Stomach (tissue), 4 donors: Measurements from ENCODE around the gene MIOX.

Source experiments
- POLR2A ChIP-seq, 4 donors: fragments of 450-650 bp; IDR thresholded peaks; one replicate each; pipeline ENCODE4 v1.6.1; 2016; ENCODE audit warnings: antibody characterized with exemption in 4 of 4, control low read depth in 2 of 4, mild to moderate bottlenecking in 1 of 4, moderate library complexity in 1 of 4
- POLR2AphosphoS5 ChIP-seq, 3 donors: sonication (generic); formaldehyde crosslinking; IDR thresholded peaks; one replicate each; pipeline ENCODE4 v1.6.1; 2016; ENCODE audit warnings: antibody characterized with exemption in 3 of 3
- TF ChIP-seq, protein P1 (sequence below), 7 experiments: fragments of 450-650 bp in 4 of 7; fragments of 200-600 bp in 3 of 7; sonication (generic) in 3 of 7; IDR thresholded peaks; one replicate each; pipeline ENCODE4 v1.5.1; 2016 to 2019; ENCODE audit warnings: antibody characterized with exemption in 7 of 7, control low read depth in 2 of 7, mild to moderate bottlenecking in 1 of 7

GRCh38 chr22:50519151-50519550, 32.5 kb downstream of the MIOX start:
- TF ChIP-seq, protein P1, sequence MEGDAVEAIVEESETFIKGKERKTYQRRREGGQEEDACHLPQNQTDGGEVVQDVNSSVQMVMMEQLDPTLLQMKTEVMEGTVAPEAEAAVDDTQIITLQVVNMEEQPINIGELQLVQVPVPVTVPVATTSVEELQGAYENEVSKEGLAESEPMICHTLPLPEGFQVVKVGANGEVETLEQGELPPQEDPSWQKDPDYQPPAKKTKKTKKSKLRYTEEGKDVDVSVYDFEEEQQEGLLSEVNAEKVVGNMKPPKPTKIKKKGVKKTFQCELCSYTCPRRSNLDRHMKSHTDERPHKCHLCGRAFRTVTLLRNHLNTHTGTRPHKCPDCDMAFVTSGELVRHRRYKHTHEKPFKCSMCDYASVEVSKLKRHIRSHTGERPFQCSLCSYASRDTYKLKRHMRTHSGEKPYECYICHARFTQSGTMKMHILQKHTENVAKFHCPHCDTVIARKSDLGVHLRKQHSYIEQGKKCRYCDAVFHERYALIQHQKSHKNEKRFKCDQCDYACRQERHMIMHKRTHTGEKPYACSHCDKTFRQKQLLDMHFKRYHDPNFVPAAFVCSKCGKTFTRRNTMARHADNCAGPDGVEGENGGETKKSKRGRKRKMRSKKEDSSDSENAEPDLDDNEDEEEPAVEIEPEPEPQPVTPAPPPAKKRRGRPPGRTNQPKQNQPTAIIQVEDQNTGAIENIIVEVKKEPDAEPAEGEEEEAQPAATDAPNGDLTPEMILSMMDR (IDR thresholded peaks at IDR 0.05) = no peak
- TF ChIP-seq POLR2AphosphoS5 (IDR thresholded peaks at IDR 0.05) = no peak
- TF ChIP-seq POLR2A (IDR thresholded peaks at IDR 0.05) = no peak
